Measurements from ENCODE around the gene CRIP3.

DNA sequence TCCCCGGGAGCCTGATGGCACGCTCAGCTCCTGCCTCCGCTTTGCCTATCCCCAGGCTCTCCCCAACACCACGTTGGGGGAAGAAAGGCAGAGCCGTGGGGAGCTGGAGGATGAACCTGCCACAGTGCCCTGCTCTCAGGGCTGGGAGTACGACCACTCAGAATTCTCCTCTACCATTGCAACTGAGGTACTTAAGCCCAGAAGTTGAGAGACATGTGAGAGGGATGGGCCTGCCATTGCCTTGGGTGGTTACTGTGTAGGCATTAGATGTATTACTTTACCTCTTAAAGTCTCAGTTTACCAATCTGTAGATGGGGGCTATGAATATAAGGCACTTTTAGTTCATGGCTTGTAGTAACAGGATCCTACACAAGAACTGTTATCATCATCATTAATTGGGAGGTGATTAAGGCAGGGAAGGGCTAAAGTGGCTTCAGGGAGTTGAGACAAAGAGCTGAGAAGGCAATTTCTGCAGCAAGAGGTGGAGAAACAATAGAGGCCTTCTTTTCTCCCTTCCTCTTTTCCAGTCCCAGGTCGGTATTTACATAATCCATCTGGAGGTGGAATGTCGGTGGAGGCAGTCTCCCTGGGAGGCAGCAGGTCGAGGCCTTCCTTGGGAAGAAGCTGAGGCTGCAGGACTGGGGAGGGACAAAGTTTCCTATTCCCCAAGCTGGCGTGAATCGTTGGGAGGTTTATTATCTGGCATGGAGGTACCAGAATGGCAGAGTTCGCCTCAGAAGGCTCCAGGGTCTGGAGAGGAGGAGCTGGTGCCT, 9.9 kb downstream of the CRIP3 start:
- TF ChIP-seq, protein P1, sequence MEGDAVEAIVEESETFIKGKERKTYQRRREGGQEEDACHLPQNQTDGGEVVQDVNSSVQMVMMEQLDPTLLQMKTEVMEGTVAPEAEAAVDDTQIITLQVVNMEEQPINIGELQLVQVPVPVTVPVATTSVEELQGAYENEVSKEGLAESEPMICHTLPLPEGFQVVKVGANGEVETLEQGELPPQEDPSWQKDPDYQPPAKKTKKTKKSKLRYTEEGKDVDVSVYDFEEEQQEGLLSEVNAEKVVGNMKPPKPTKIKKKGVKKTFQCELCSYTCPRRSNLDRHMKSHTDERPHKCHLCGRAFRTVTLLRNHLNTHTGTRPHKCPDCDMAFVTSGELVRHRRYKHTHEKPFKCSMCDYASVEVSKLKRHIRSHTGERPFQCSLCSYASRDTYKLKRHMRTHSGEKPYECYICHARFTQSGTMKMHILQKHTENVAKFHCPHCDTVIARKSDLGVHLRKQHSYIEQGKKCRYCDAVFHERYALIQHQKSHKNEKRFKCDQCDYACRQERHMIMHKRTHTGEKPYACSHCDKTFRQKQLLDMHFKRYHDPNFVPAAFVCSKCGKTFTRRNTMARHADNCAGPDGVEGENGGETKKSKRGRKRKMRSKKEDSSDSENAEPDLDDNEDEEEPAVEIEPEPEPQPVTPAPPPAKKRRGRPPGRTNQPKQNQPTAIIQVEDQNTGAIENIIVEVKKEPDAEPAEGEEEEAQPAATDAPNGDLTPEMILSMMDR (conservative IDR thresholded peaks at IDR 0.05; ENCODE audit: low read depth, low read length) = no peak
- TF ChIP-seq POLR2A (IDR thresholded peaks at IDR 0.05; ENCODE audit: low read depth, low read length) (no peak), RAD21 (IDR thresholded peaks at IDR 0.05; ENCODE audit: low read length) (no peak), BHLHE40 (IDR thresholded peaks at IDR 0.05; ENCODE audit: low read depth, low read length) (no peak), SMC3 (IDR thresholded peaks at IDR 0.05; ENCODE audit: low read depth, low read length) (no peak), RFX5 (IDR thresholded peaks at IDR 0.05; ENCODE audit: low read depth, low read length) (no peak), MAZ (IDR thresholded peaks at IDR 0.05; ENCODE audit: borderline replicate concordance, low read depth, low read length) (no peak)
- TF ChIP-seq, protein P2, sequence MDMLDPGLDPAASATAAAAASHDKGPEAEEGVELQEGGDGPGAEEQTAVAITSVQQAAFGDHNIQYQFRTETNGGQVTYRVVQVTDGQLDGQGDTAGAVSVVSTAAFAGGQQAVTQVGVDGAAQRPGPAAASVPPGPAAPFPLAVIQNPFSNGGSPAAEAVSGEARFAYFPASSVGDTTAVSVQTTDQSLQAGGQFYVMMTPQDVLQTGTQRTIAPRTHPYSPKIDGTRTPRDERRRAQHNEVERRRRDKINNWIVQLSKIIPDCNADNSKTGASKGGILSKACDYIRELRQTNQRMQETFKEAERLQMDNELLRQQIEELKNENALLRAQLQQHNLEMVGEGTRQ (IDR thresholded peaks at IDR 0.05; ENCODE audit: low read depth, low read length) = no peak

Measured in IMR-90 (cell line).